H9 (cell line): ENCODE results near the gene ANKRD13C. TPM values are rescaled to one million over a fixed set of nuclear protein-coding genes. Genes with fewer than 3 reads are reported as not detected.

Experiments
- DNase-seq: peaks from one replicate; pipeline ENCODE4 v3.0.0-alpha.2; 2017
- H2AFZ ChIP-seq: one replicate; pipeline ENCODE4 v1.6.1; 2013; ENCODE audit warnings: mild to moderate bottlenecking, low read length, control low read depth, moderate library complexity
- H2AK5ac ChIP-seq: 2 replicates; pipeline ENCODE4 v1.6.1; 2013; ENCODE audit warnings: low read length, control low read depth, mixed read lengths; ENCODE audit not compliant: insufficient read length
- H2BK120ac ChIP-seq: one replicate; pipeline ENCODE4 v1.6.1; 2013; ENCODE audit warnings: low read depth, mild to moderate bottlenecking, low read length, control low read depth, inconsistent platforms; ENCODE audit not compliant: poor library complexity, severe bottlenecking
- H2BK12ac ChIP-seq: 2 replicates; pipeline ENCODE4 v1.6.1; 2013; ENCODE audit warnings: low read length, control low read depth, mixed read lengths, low read depth; ENCODE audit not compliant: insufficient read length
- H2BK15ac ChIP-seq: 2 replicates; pipeline ENCODE4 v1.6.1; 2013; ENCODE audit warnings: low read depth, low read length, control low read depth
- H2BK20ac ChIP-seq: one replicate; pipeline ENCODE4 v1.6.1; 2013; ENCODE audit warnings: low read depth, mild to moderate bottlenecking, low read length, control low read depth, inconsistent platforms; ENCODE audit not compliant: poor library complexity, severe bottlenecking
- H2BK5ac ChIP-seq: 2 replicates; pipeline ENCODE4 v1.6.1; 2013; ENCODE audit warnings: low read length, control low read depth, mixed read lengths; ENCODE audit not compliant: insufficient read length
- H3K14ac ChIP-seq: 2 replicates; pipeline ENCODE4 v1.6.1; 2013; ENCODE audit warnings: low read length, control low read depth; ENCODE audit not compliant: insufficient read depth
- H3K18ac ChIP-seq: 2 replicates; pipeline ENCODE4 v1.6.1; 2013; ENCODE audit warnings: low read depth, mild to moderate bottlenecking, mixed read lengths, low read length, control low read depth; ENCODE audit not compliant: insufficient read length
- H3K23ac ChIP-seq: 2 replicates; pipeline ENCODE4 v1.6.1; 2013; ENCODE audit warnings: low read length, control low read depth, mixed read lengths, low read depth; ENCODE audit not compliant: insufficient read length
- H3K23me2 ChIP-seq: 2 replicates; pipeline ENCODE4 v1.6.1; 2013; ENCODE audit warnings: low read depth, mild to moderate bottlenecking, mixed read lengths, low read length, control low read depth; ENCODE audit not compliant: insufficient read length, poor library complexity, severe bottlenecking
- H3K27ac ChIP-seq: 2 replicates; pipeline ENCODE4 v1.5.1; 2013; ENCODE audit warnings: low read length, control low read depth, mixed read lengths, low read depth; ENCODE audit not compliant: insufficient read length
- H3K27me3 ChIP-seq: 2 replicates; pipeline ENCODE4 v1.6.1; 2013; ENCODE audit warnings: low read length, control low read depth, inconsistent platforms; ENCODE audit not compliant: insufficient read depth
- H3K4ac ChIP-seq: 2 replicates; pipeline ENCODE4 v1.6.1; 2013; ENCODE audit warnings: low read depth, mild to moderate bottlenecking, control low read depth, inconsistent platforms, low read length, moderate library complexity
- H3K4me1 ChIP-seq: 2 replicates; pipeline ENCODE4 v1.6.1; 2013; ENCODE audit warnings: low read length, control low read depth, inconsistent platforms; ENCODE audit not compliant: insufficient read depth
- H3K4me2 ChIP-seq: 2 replicates; pipeline ENCODE4 v1.6.1; 2013; ENCODE audit warnings: low read length, control low read depth, mixed read lengths; ENCODE audit not compliant: insufficient read length, insufficient read depth
- H3K56ac ChIP-seq: 2 replicates; pipeline ENCODE4 v1.6.1; 2013; ENCODE audit warnings: low read depth, mild to moderate bottlenecking, mixed read lengths, low read length, control low read depth; ENCODE audit not compliant: insufficient read length
- H3K79me1 ChIP-seq: 2 replicates; pipeline ENCODE4 v1.6.1; 2013; ENCODE audit warnings: low read depth, mild to moderate bottlenecking, moderate library complexity, low read length, control low read depth, inconsistent platforms; ENCODE audit not compliant: insufficient read depth, poor library complexity, severe bottlenecking
- H3K79me2 ChIP-seq: 2 replicates; pipeline ENCODE4 v1.6.1; 2013; ENCODE audit warnings: low read length, control low read depth, inconsistent platforms; ENCODE audit not compliant: insufficient read depth
- H3K9ac ChIP-seq: 2 replicates; pipeline ENCODE4 v1.6.1; 2013; ENCODE audit warnings: low read length, control low read depth, mixed read lengths; ENCODE audit not compliant: insufficient read length; ENCODE audit errors: extremely low read depth
- H3K9me3 ChIP-seq: one replicate; pipeline ENCODE4 v1.6.1; 2013; ENCODE audit warnings: low read depth, low read length, inconsistent platforms; ENCODE audit not compliant: control insufficient read depth
- H3T11ph ChIP-seq: one replicate; pipeline ENCODE4 v1.6.1; 2013; ENCODE audit warnings: mild to moderate bottlenecking, low read length, control low read depth, inconsistent platforms
- H4K20me1 ChIP-seq: one replicate; pipeline ENCODE4 v1.6.1; 2013; ENCODE audit not compliant: control insufficient read depth, insufficient read length, insufficient read depth
- H4K5ac ChIP-seq: 2 replicates; pipeline ENCODE4 v1.6.1; 2013; ENCODE audit warnings: low read depth, mild to moderate bottlenecking, mixed read lengths, low read length, control low read depth; ENCODE audit not compliant: insufficient read length
- H4K8ac ChIP-seq: replicated peaks from 2 replicates; pipeline ENCODE4 v1.6.1; 2013; ENCODE audit warnings: low read length, control low read depth, mixed read lengths, low read depth; ENCODE audit not compliant: insufficient read length
- H4K91ac ChIP-seq: 2 replicates; pipeline ENCODE4 v1.6.1; 2013; ENCODE audit warnings: low read depth, mild to moderate bottlenecking, moderate library complexity, mixed read lengths, low read length, control low read depth; ENCODE audit not compliant: insufficient read length
- H3K27ac Mint-ChIP-seq, 3 experiments: 2 replicates in 2 of 3; 3 replicates in 1 of 3; pipeline ENCODE4 v1.8.0; 2020 to 2021; ENCODE audit warnings: mixed read lengths in 3 of 3, mild to moderate bottlenecking in 1 of 3, moderate library complexity in 1 of 3
- H3K27me3 Mint-ChIP-seq: 2 replicates; pipeline ENCODE4 v1.8.0; 2021; ENCODE audit warnings: low read depth, mild to moderate bottlenecking, moderate library complexity, mixed read lengths
- H3K36me3 Mint-ChIP-seq, 3 experiments: 2 replicates in 2 of 3; 3 replicates in 1 of 3; pipeline ENCODE4 v1.8.0; 2020 to 2021; ENCODE audit warnings: low read depth in 3 of 3, mixed read lengths in 3 of 3; ENCODE audit not compliant: insufficient read depth in 1 of 3
- H3K4me1 Mint-ChIP-seq, 2 experiments: 2 replicates each; pipeline ENCODE4 v1.8.0; 2020; ENCODE audit warnings: mixed read lengths in 2 of 2
- H3K4me3 Mint-ChIP-seq, 2 experiments: 2 replicates in 1 of 2; 3 replicates in 1 of 2; pipeline ENCODE4 v1.8.0; 2020 to 2021; ENCODE audit warnings: mild to moderate bottlenecking in 2 of 2, mixed read lengths in 2 of 2, moderate library complexity in 1 of 2
- H3K9me3 Mint-ChIP-seq, 2 experiments: 2 replicates in 1 of 2; 3 replicates in 1 of 2; pipeline ENCODE4 v1.8.0; 2020; ENCODE audit warnings: mild to moderate bottlenecking in 2 of 2, mixed read lengths in 2 of 2, moderate library complexity in 1 of 2
- CTCF ChIP-seq: fragments of 200-600 bp; sonication (generic); conservative IDR thresholded peaks from 3 replicates; pipeline ENCODE4 v1.8.0; 2021; ENCODE audit warnings: antibody characterized with exemption, mild to moderate bottlenecking
- WGBS: extraction: QIAGEN DNeasy Blood & Tissue Kit; methylation state at CpG from one replicate; pipeline ENCODE4 v1.1.7; 2013; ENCODE audit warnings: missing lambda C conversion rate, low lambda C conversion rate, mixed read lengths; ENCODE audit not compliant: insufficient read length; ENCODE audit errors: extremely low coverage; 5-methylcytosine and 5-hydroxymethylcytosine counted together
- total RNA-seq: library from RNA; stranded (reverse); gene quantifications from 2 replicates; pipeline ENCODE4 v1.2.1, GENCODE V29; 2021

Gene ANKRD13C
- total RNA-seq, 1 experiment from 2014 or later = 19.7 TPM

- Histone ChIP-seq H3K27me3 (no peaks in the 10 kb centered on the region), H3K4me2 (no peak overlapping the region), H3K79me2 (no peaks in the 10 kb centered on the region), H3K14ac (no peak overlapping the region), H3K23me2 (no peaks in the 10 kb centered on the region), H2BK5ac (no peak overlapping the region), H4K8ac (no peak overlapping the region), H3K4me1 (no peaks in the 10 kb centered on the region), H2BK120ac (no peak overlapping the region), H3K56ac (no peak overlapping the region), H3K9me3 (no peaks in the 10 kb centered on the region), H3K18ac (no peak overlapping the region), H3K23ac (no peak overlapping the region), H3K4ac (no peak overlapping the region), H2BK15ac (no peak overlapping the region), H3K27ac (no peak overlapping the region), H4K91ac (no peak overlapping the region), H2BK12ac (no peak overlapping the region), H3K9ac (no peak overlapping the region), H3K79me1 (no peaks in the 10 kb centered on the region), H4K5ac (no peak overlapping the region), H2BK20ac (no peak overlapping the region), H3T11ph (no peak overlapping the region), H2AFZ (no peak overlapping the region), H4K20me1 (no peaks in the 10 kb centered on the region), H2AK5ac (no peak overlapping the region)
- H3K9me3 Mint-ChIP-seq = no peaks in the 10 kb centered on the region
- no peak overlapping the region for H3K4me3 Mint-ChIP-seq
- H3K27ac Mint-ChIP-seq = no peak overlapping the region
- DNase-seq = no peak
- no peaks in the 10 kb centered on the region for H3K4me1 Mint-ChIP-seq
- WGBS = no CpG with 5 or more reads among the region's 2 CpGs
- no peaks in the 10 kb centered on the region; the same call in 1 of the 2 replicates for H3K27me3 Mint-ChIP-seq
- no peaks in the 10 kb centered on the region for H3K36me3 Mint-ChIP-seq
- no peak for TF ChIP-seq CTCF
Observed at GRCh38 chr1:70396607-70397006, 42.1 kb upstream of the ANKRD13C start.
